ENCODE data around the gene AP5S1. TPM values are rescaled to one million over a fixed set of nuclear protein-coding genes. Genes with fewer than 3 reads are reported as not detected.

The AP5S1 gene
- total RNA-seq, 2 donors from 2014 or later, result 11.7 to 20.2 TPM

- H3K36me3 ChIP-seq, result peaks cover 11% of the 10 kb centered on the region
- H3K9ac ChIP-seq (ENCODE audit: low read depth in 2 of 2, low read length in 2 of 2), result no peak overlapping the region
- no peak overlapping the region for H3K4me3 ChIP-seq
These were observed 34.1 kb downstream of the AP5S1 start for GRCh38 chr20:3854462-3854871.

GRCh38 chr20:3857405-3857804, 37.1 kb downstream of the AP5S1 start:
- no peak overlapping the region for H3K4me3 ChIP-seq
- TF ChIP-seq, protein P1, sequence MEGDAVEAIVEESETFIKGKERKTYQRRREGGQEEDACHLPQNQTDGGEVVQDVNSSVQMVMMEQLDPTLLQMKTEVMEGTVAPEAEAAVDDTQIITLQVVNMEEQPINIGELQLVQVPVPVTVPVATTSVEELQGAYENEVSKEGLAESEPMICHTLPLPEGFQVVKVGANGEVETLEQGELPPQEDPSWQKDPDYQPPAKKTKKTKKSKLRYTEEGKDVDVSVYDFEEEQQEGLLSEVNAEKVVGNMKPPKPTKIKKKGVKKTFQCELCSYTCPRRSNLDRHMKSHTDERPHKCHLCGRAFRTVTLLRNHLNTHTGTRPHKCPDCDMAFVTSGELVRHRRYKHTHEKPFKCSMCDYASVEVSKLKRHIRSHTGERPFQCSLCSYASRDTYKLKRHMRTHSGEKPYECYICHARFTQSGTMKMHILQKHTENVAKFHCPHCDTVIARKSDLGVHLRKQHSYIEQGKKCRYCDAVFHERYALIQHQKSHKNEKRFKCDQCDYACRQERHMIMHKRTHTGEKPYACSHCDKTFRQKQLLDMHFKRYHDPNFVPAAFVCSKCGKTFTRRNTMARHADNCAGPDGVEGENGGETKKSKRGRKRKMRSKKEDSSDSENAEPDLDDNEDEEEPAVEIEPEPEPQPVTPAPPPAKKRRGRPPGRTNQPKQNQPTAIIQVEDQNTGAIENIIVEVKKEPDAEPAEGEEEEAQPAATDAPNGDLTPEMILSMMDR (IDR thresholded peaks at IDR 0.05), result no peak
- H3K9me3 ChIP-seq, result no peaks in the 10 kb centered on the region
- H3K27ac ChIP-seq, result no peak overlapping the region
- no peaks in the 10 kb centered on the region for H3K27me3 ChIP-seq
- H3K36me3 ChIP-seq, result peaks cover 23% of the 10 kb centered on the region
- DNase-seq, result no peak
- no peaks in the 10 kb centered on the region for H3K4me1 ChIP-seq
- intact Hi-C loops (cut with DNase I), result no loop called here
- H3K9ac ChIP-seq (ENCODE audit: low read depth in 2 of 2, low read length in 2 of 2), result no peak overlapping the region

More at GRCh38 chr20:3854462-3854871, 34.1 kb downstream of the AP5S1 start:
- Histone ChIP-seq H3K4me1 (no peaks in the 10 kb centered on the region), H3K27ac (no peak overlapping the region), H3K27me3 (no peaks in the 10 kb centered on the region), H3K9me3 (no peaks in the 10 kb centered on the region)
- intact Hi-C loops (cut with DNase I), result loop anchor here (5.0 kb wide), 1 partner anchor 67 kb away; the partner anchor contains the start of gene CENPB
- TF ChIP-seq, protein P1 (IDR thresholded peaks at IDR 0.05), result no peak
- DNase-seq, result no peak

DNA sequence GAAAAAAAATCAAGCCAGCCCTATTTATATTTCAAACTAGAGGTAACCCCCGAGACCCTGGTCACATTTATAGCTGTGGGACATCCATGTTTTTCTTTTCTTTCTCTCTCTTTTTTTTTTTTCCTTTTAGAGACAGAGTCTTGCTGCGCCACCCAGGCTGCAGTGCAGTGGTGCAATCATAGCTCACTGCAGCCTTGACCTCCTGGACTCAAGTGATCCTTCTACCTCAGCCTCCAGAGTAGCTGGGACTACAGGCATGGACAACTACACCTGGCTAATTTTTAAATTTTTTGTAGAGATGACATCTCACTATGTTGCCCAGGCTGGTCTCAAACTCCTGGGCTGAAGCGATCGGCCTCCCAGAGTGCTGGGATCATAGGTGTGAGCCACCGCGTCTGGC, 38.3 kb downstream of the AP5S1 start:
- H3K9me3 ChIP-seq, result no peaks in the 10 kb centered on the region
- TF ChIP-seq, protein P1 (IDR thresholded peaks at IDR 0.05), result no peak
- H3K36me3 ChIP-seq, result peaks cover 36% of the 10 kb centered on the region
- no peaks in the 10 kb centered on the region for H3K27me3 ChIP-seq
- DNase-seq, result no peak
- H3K9ac ChIP-seq (ENCODE audit: low read depth in 2 of 2, low read length in 2 of 2), result no peak overlapping the region
- intact Hi-C loops (cut with DNase I), result no loop called here
- no peaks in the 10 kb centered on the region for H3K4me1 ChIP-seq
- H3K27ac ChIP-seq, result no peak overlapping the region
- no peak overlapping the region for H3K4me3 ChIP-seq

- TF ChIP-seq, protein P1 (IDR thresholded peaks at IDR 0.05), result no peak
- H3K27me3 ChIP-seq, result no peaks in the 10 kb centered on the region
- H3K9ac ChIP-seq (ENCODE audit: low read depth in 2 of 2, low read length in 2 of 2), result no peak overlapping the region
- no peaks in the 10 kb centered on the region for H3K9me3 ChIP-seq
- intact Hi-C loops (cut with DNase I), result no loop called here
- H3K36me3 ChIP-seq, result peaks cover 55% of the 10 kb centered on the region
- H3K4me3 ChIP-seq, result no peak overlapping the region
- no peak overlapping the region for H3K27ac ChIP-seq
- no peaks in the 10 kb centered on the region for H3K4me1 ChIP-seq
- no peak for DNase-seq
These were observed 40.8 kb downstream of the AP5S1 start for GRCh38 chr20:3861191-3861590.

GRCh38 chr20:3862333-3862732, 42.0 kb downstream of the AP5S1 start:
- Histone ChIP-seq H3K9ac (ENCODE audit: low read depth in 2 of 2, low read length in 2 of 2) (no peak overlapping the region), H3K27me3 (no peaks in the 10 kb centered on the region), H3K4me1 (no peaks in the 10 kb centered on the region), H3K27ac (no peak overlapping the region), H3K4me3 (no peak overlapping the region), H3K9me3 (no peaks in the 10 kb centered on the region), H3K36me3 (peaks cover 55% of the 10 kb centered on the region)
- TF ChIP-seq, protein P1 (IDR thresholded peaks at IDR 0.05), result no peak
- intact Hi-C loops (cut with DNase I), result no loop called here
- DNase-seq, result no peak

Data from colonic mucosa (tissue), 4 donors.